SH-SY5Y (cell line): ENCODE results near the gene LRRC8D.

Experiments
- GATA2 ChIP-seq: IDR thresholded peaks from 2 replicates; pipeline ENCODE4 v1.6.1; 2011; ENCODE audit warnings: mild to moderate bottlenecking, low read depth, low read length
- GATA3 ChIP-seq: IDR thresholded peaks from 2 replicates; pipeline ENCODE4 v1.6.1; 2011; ENCODE audit warnings: low read depth, mild to moderate bottlenecking, low read length, moderate library complexity

DNA sequence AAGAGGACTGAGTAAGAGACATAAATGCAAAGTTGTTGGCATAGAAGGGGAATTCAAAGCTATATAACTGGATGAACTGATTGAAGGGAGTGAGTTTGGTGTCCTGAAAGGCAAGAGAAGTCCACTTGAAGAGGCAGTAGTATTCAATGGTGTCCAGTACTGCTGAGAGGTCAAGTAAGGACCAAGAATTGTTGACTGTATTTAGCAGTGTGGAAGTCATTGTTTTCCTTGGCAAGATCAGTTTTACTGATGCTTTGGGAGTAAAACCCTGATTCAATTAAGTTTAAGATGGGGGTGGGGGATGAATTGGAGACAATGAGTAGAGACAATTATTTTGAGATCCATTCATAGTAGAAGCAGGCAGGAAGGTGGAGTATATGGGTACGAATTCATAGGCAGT is 5.8 kb upstream of the LRRC8D start:
- TF ChIP-seq GATA3 (no peak), GATA2 (no peak)
